ENCODE data around the gene VMAC.

DNA sequence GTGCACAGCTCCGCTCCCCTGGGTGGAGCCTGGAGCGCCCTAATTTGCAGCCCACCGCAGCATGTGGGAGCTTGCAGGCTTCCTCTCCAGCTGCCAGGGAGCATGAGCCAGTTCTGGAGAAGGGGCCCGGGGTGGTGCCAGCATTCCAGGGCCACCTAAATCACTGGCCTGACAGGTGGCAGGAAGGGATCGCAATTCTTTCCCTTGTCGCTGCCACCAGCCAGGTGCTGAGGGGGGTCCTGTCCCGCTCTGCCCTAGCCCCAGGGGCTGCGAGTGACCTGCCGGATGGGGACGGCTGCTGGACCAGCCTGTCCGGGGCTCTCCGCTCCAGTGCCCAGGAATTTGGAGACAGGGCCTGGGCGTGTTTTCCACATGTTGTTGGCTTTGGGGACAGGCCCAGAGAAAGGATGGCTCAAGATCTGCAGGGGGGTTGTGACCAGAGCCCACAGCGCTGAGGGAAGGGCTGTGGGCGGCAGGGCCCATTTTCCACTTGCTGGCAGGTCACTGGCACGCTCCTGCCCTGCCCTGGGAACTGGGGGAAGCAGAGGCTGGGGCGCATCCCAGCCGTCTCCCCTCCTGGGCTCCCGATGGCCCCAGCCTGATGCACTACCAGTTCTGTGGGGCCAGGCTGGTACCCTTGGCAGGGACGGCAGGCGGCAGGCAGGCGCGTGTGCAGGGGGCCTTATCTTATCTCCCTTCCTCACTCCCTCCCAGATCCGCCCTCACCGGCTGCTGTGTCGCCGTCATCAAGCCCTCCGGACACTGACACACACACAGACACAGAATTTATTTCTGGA, 10.6 kb upstream of the VMAC start:
- TF ChIP-seq POLR2AphosphoS5 (IDR thresholded peaks at IDR 0.05; ENCODE audit: borderline replicate concordance, low read depth, low read length) (no peak), EZH2 (IDR thresholded peaks at IDR 0.05) (no peak), FOXP2 (optimal IDR thresholded peaks at IDR 0.05; ENCODE audit: control extremely low read depth, extremely low read length, insufficient read depth) (no peak)
